Right hindlimb (tissue), 1 donor: ENCODE measurements around the gene RAX2.
"Not testable (repeated sequence)": the region's sequence is repeated elsewhere in the genome, so short reads cannot be mapped to it uniquely, and the experiment has no call there.

ENCODE experiments used
- DNase-seq: peaks from one replicate; pipeline ENCODE4 v3.0.0-alpha.2; 2018

Gene RAX2

DNA sequence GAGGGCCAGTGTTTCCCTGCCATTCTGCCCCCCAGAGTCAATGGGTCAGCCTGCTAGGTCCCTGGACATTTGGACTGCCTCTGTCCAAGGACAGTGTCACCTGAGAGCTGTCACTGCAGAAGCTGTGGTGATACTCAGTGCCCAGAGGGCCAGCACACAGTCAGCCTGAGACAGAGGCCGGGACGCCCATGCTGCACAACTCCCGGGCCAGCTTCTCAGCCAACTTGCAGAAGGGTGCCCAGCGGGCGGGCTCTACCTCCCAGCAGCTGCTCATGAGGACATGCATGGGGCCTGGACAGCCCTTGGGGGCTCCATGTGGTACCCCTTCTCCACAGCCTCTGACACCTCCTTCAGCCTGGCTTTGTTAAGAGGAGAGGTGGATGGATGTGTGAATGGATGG is 3.8 kb upstream of the RAX2 start:
- DNase-seq: no peak

DNA sequence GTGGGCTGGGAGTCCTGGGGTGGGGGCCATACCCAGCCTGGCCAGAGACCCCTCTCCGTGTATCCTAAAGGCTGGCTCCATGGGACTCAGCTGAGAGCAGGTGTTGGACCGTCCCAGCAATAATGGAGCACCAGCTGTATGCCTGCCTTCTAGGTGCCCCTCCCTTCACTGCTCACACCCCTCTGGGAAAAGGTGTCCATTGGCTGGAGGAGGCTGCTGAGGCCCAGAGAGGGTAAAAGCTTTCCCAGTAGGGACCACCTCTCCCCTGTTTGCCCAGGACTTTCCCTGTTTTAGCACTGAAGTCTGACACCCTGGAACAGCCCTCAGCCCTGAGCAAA is 3.3 kb upstream of the RAX2 start:
- DNase-seq: no peak

DNA sequence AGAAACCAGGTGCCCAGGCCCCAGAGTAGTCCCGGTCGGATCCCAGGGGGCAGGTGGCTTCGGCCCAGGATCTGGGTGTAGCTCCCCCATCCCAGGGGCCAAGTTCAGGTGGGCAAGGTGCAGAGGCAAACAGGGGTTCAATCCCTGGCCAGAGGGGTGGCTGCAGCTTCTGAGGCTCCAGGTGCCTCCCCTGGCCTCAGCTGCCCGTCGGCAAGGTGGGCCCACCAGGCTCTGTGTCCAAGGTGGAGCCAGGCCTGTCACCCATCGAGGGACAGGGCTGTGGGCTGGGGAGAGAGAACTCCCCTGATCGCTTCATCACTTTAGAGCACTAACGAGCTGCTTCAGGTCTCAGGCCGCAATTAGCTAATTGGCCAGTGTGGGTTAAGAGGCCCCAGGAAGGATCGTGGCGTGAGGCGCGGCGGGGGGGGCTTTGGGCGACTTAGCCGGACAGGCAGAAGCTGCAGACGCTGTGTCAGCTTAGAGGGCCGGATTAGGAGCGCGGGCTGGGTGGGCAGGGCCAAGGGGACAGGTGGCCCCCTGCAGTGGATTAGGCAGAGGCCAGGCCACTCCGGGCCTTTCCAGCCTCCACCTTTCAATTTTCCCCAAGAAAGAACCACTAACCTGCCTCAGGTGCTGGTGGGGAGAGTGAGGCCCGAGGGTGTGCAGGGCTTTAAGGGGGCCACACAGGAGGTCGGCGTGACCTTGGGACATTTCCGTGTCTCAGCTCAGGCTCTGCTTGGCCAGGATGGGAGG is 2.8 kb upstream of the RAX2 start:
- DNase-seq: no peak

DNA sequence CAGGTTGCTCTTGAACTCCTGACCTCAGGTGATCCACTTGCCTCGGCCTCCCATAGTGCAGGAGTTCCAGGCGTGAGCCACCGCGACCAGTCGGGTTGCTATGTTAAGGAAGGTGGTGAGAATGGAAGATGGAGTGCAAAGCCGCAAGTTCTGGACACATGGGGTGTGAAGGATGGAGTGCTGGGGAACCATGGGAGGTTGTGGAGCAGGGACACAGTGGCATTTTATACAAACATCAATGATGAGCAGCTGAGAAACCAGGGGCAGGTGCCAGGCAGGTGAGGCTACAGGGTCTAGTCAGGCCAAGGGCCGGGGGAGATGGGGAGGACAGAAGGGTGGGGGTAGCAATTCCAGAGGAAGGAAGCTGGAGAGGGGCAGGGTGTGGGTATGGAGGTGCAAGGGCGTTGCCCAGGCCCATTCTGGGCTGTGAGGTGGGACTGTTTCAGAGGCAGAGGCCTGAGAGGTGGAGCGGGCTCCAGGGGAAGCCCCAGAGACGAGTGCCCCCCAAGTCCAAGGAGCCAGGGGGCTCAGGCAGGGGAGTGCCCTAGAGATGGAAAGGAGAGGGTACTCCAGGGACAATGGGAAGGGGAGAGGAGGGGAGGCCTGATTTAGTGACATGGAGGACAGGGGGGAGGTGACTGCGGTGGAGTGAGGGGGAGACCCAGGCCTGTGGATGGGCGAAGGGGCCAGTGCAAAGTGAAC is 1.9 kb upstream of the RAX2 start:
- no peak for DNase-seq

DNA sequence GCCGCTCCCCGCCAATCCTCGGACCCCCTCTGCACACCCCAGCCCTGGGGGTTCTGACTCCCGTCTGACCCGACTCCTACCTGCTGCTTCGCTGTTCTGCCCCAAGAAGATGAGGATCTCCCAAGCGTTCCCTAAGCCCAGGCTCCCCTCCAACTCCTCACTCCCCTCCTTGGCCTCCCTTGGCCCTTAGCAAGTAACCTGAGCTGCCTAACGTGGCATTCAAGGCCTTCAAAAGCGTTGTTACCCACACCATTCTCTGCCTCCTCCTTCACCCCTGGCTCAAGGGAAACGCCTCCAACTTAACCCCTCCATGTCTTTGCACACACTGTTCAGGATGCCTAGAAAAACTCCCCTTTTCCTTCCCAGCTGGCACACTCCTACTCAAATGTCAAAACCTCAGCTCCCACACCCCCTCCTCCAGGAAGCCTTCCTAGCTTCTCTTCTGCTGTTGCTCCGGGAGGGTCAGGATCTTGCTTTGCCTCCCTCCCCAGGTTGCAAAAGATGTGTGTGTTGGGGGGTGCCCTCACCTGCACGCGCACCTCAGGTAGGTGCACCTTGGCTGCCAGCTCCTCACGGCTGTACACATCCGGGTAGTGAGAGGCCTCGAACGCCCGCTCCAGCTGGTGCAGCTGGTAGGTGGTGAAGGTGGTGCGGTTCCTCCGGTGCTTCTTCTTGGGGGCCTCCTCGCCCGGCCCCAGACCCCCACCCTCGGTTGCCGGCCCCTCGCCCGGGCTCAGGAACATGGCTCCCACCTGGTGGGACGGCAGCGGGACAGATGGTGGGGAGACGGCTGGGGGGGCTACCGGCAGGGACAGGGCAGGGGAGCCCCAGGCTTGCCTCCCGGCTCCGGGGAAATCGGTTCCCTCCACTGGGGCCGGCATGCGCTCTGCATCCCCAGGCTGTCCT is 775 bp downstream of the RAX2 start:
- no peak for DNase-seq

DNA sequence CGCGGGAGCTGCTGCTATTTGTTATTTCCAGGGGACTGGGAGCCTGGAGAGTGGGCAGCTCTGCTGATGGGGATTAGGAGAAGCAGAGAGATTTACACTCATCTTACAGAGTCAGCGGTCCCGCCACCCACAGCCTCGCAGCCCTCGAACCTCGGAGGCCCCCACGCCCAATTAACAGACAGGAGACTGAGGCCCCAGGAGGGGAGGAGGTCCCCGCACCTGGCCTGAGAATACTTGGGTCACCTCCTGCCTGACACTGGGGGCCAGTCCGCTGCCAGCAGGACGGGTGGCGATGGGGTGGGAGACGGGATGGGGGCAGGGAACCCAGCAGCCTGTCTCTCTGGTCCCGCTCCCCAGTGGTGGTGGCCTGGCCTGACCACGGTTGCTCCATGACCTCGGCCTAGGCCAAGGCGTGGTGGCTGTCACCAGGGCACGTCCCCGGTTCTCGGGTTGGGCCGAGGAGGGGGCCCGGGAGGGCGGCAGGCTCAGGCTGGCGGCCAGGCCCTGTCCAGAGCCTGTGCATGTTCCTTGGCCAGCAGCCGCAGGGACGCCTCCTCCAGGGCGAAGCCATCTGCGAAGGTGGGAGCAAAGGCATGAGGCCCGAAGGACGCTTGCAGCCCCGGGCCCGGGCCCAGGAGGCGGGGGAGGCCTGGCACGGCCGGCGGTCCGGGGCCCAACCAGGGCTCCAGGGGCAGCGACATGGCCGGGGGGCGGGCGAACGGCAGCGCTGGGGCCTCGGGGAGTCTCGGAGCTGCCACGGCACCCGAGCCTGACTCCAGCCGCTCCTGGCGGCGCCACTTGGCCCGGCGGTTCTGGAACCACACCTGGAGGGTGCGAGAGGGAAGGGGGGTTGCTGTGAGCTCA is 1.7 kb downstream of the RAX2 start:
- DNase-seq: no peak

DNA sequence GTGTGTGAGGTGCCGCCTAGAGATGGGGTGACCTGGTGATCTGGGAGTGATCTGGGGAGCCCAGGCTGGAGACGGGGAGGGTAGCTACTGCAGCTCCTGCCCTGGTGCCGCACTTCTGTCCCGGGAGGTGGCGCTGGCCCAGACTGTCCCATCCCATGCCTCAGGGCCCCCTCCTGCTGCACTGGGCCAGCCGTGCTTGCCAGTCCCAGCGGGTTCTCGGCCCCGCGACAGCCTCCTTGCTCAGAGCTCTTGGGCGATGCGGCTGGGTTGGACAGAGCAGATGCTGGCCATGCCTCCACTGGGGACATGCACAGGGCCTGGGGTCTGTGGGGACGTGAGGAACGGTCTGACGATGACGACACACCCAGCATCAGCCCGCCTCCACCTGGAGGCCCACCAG is 2.5 kb downstream of the RAX2 start:
- DNase-seq: no peak

DNA sequence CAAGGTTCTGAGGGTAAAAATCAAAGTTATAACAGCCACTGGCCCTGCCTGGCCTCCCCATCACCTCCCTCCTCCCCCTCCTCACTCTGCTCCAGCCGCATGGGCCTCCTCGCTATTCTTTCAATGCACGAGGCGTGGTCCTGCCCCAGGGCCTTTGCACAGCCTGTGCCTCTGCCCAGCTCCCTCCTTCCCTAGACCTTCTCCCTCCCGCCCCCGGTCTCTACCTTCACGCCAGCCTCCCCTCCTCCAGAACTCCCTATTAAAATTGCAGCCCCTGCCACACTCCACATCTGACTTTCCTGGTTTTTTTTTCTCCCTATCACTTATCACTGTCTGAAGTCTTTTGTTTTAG is 3.3 kb downstream of the RAX2 start:
- no peak for DNase-seq

DNA sequence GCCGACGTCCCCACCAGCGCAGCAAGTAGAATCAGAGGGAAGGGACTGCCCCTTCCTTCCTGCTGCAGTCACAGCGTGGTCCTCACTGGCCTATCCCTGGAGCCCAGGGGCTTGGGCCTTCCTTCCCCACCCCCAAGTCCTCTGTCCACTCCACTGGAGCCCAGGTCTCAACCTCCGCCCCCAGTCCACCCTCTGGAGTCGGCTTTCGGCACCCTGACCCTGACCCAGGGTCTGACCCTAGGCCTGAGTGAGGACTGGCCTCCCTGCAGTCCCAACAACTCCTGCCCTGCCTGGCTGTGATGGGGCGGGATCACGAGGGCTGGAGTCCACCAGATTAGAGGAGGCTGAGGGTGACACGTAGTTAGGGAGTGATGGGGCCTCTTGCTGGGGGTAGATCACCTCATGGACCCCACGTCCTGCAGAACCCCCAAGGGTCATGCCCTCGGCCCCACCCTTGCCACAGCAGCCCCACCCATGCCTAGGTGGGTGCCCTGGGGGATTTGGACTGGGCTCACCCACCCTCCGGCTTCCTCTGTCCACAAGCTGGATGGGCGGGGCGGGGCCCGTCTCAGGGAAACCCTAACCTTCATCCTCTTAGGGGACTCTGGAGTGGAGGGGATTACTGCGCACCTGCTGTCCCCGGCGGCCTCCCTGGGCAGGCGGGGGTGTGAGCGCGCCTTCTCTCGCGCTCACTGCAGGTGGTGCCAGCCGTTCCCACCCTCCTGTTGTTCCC is 3.8 kb downstream of the RAX2 start:
- no peak for DNase-seq

DNA sequence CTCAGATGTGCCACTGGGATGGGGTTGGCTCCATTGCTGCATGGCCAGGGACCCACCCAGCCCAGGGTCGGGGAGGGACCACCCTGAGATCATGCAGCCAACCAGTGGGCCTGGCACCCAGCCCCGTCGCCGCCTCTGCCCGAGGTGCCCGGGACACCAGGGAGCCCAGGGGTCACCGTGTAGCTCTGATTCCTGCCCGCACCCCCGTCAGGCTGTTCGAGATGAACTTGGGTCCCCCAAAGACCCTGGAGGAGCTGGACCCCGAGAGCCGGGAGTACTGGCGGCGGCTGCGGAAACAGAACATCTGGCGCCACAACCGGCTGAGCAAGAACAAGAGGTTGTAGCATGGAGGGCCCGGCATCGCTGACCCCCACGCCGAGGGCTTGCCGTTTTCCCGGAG is 5.0 kb downstream of the RAX2 start:
- no peak for DNase-seq

DNA sequence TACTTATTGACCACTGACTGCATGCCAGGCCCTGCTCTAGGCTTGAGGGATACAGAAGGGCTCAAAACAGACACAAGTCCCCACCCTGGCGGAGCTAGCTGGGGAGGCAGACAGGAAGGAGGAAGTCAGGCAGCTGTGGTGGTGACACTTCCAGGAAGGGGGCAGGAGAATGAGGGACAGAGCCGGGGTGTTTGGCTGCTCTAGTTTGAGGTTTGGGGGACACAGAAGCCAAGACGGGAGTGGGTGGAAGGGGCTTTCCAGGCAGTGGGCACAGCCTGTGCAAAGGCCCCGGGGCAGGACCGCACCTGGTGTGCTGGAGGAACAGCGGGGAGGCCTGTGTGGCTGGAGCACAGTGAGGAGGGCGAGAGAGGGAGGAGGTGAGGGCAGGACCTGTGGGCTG is 5.5 kb downstream of the RAX2 start:
- DNase-seq: no peak

DNA sequence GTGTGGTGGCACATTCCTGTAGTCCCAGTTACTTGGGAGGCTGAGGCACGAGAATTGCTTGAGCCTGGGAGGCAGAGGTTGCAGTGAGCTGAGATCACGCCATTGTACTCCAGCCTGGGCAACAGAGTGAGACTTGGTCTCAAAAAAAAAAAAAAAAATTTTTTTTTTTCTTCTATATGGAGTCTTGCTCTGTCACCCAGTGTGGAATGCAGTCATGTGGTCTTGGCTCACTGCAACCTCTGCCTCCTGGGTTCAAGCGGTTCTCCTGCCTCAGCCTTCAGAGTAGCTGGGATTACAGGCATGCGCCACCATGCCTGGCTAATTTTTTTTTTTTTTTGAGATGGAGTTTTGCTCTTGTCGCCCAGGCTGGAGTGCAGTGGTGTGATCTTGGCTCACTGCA is 6.3 kb downstream of the RAX2 start:
- DNase-seq: not testable (repeated sequence)

DNA sequence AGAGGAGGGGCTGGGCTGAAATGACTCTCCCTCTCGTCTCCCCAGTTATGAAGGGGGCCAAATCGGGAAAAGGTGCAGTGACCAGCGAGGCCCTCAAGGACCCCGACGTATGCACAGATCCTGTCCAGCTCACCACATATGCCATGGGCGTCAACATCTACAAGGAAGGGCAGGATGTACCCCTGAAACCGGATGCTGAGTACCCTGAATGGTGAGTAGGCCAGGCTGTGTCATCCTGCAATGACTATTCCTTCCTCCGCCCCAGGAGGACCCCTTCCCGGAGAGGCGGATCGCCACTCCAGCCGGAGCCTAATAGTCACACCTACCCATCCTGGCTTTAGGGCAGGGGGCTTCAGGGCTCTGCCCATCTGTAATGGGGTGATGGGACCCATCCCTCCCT is 6.9 kb downstream of the RAX2 start:
- DNase-seq: no peak

DNA sequence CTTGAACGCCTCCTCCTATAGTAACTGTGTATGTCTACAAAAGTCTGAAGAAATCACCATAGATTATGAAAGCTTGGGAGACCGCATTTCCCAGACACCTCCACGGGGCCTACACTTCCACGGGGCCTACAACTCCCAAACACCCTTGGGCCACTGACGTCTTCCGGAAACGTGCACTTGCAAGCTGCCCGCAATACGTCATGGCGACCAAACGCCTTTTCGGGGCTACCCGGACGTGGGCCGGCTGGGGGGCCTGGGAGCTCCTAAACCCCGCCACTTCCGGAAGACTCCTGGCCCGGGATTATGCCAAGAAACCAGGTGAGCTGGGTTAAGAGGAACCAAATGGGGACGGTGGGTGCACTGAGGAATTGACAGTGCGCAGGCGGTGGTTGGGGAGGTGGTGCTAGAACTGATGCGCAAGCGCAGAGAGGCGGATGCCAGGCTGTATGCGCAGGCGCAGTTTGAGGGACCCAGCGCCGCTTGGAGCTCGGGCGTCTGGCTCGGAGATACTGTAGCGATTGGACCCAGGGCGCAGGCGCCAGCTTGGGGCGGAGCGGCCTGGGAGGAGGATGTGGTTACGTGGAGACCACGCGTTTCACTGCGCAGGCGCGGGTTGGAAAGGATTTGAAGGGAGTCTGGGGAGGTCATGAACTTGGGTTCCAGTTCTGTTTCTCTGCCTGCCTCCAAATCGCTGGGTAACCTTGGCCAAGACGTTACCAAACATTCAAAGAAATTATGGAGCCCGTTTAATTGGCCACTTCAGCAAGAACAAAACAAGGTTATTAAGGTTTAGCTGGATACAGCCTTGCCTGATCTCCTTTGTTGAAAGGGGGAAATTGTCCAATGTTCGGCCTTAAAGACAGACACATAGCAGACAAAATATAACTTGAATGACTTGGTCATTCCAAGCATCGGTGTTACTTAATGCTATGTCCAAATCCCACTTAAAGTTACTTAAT is 9.2 kb downstream of the RAX2 start, which contains the start of gene MRPL54:
MRPL54 (plus strand) TSS at position 182 of the 959 bp plus-strand sequence; CDS start at position 201, 19 bp downstream.
- peak; percentile 100 for DNase-seq

DNA sequence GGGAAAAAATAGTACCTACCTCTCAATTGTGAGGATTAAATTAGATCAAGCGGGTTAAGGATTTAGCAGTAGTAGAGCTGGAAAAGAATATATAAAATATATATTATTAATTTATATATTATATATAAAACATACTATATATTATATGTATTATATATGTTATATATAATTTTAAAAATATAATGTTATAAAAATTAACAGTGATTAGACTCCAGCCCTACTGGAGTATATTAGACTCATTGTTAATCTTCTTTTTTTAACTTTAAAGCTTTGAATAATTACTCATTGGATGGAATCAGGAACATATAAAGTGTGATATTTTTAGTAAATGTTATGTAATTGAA is 9.9 kb downstream of the RAX2 start:
- DNase-seq: no peak

DNA sequence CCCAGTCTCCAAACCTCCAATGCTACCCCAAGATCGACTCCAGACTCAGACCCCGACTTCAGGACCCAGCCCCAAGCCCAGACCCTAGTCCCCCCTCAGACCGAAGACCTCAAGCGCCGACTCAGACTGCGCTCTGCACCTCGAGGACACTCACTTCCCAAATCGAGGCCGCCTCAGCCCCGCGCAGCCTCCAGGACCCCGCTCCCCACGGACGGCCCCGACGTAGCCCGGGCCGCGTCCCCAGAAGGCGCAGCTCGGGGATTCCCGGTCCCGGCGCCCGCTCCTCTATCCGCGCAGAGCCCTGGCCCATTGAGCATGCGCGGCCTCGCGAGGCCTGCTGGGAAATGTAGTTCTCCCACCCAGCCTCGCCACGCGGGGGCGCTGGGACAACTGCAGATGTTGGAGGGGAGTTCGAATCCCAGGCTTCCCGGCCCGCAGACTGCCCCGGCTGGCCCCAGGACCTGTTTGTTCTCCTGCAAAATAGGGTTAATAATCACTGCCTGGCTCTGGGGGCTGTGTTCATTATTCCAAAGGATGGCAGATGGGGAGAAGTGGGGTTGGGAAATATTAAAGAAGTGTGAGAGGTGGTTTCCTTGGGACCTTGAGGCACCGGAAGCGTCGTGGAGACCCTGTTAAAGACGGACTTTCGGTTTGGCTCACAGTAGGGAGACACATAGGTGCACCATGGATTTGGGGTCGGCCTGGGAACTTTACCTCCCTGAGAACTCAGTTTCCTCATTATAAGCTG is 10.5 kb downstream of the RAX2 start, which contains the start of gene APBA3:
APBA3 (minus strand) TSS at position 311 of the 748 bp plus-strand sequence. CDS start 1,428 bp downstream, outside the sequence.
- peak; percentile 93 for DNase-seq

DNA sequence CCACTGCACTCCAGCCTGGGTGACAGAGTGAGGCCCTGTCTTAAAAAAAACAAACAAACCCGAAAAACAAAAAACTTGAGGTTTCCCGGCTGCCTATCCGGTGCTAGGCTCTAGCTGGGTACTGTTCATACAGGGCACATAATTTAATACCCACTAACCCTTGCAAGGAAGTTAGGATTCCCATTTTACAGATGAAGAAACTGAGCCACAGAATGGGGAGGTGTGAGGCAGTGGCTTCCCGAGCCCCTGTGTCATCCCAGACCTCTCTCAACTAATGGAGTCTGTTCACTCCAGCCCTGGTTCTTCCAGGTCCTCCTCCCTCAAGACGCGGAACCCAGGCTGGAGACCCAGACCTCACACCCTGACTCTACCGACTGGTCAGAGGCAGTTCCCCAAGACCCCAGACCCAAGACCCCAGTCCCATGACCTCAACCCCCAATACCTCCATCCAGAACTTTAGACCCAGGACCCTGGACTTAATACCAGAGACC is 11.1 kb downstream of the RAX2 start:
- DNase-seq: no peak

DNA sequence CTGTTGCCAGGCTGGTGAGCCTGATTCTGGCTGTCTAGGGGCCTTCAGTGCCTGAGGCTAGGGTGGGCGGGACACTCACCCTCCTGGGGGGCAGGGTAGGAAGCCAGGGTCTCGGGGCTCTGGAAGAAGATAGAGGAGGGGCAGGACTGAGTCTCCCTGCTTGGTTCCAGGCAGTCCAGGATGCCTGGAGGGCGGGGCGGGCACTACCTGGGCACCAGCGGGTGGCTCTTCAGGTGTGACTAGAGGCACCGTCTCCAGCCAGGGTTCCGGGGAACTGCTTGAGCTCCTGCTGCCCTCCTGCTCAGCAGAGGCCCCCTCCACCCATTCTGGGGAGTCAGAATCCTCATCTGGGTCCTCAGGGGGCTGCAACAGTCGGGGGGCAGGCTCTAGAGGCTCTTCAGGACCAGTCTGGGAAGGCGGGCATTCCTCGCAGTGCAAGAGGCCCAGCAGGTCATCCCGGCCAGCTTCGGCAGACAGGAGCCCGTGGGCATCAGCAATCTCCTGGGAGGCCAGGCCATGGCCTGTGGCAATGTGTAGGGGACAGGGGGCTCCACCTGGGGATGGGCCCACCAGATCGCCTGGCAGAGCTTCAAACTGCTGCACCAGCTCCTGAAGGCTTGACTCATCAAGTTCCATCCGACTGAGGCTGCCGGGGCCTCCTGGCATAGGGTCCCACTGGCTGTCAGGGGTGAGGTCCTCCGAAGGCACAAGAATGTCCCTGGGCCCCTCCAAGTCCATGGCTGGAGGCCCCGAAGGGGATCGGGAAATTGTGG is 12.4 kb downstream of the RAX2 start:
- no peak for DNase-seq

DNA sequence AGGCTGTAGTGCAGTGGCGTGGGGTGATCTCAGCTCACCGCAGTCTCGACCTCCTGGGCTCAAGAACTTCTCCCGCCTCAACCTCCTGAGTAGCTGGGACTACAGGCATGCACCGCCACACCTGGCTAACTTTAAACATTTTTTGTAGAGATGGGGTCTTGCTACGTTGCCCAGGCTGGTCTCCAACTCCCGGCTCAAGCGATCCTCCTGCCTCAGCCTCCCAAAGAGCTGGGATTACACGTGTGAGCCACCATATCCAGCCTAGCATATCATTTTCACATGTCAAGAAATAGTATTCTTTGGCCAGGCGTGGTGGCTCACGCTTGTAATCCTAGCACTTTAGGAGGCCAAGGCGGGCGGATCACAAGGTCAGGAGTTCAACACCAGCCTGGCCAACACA is 13.7 kb downstream of the RAX2 start:
- DNase-seq: not testable (repeated sequence)
